ENCODE data around the gene APEX2. TPM values are rescaled to one million over a fixed set of nuclear protein-coding genes. Genes with fewer than 3 reads are reported as not detected.
"Not testable (repeated sequence)": the region's sequence is repeated elsewhere in the genome, so short reads cannot be mapped to it uniquely, and the experiment has no call there.

The APEX2 gene
- total RNA-seq, 1 donor = 7.8 TPM

DNA sequence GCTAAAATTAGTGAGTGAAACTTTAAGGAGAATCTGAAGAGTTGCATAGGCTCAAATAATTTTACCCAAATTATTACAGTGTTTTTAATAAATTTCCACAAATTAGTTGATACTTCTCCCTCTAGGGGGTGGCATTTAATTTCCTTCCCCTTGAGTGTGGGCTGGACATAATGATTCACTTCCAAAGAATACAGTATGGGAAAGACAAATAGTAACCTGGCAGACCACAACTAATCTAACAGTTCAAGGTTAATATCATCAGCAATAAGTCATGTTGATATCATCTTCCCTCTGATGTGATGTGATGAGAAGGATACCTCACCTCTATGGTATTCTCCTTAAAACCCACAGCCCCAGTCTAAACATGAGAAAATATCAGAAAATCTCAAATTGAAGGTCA, 21.7 kb upstream of the APEX2 start:
- DNase-seq (ENCODE audit: low read depth) = no peak

DNA sequence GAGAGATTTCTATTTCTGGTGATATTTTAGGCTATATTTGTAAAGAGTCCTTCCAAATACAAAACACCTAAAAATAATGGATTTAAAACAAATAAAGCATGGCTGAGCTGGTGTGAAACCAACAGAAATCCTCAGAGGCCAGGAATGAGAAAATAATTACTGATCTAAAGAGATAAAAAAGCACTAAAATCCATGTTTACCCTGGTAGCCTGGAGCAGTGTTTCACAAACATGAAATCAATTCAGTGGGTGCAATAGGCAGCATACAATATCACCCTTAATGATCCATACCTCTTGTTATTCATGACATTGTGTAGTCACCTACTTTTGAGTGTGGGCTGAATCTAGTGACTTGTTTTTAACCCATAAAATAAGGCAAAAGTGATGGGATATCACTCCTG, 20.7 kb upstream of the APEX2 start:
- TF ChIP-seq, protein P1, sequence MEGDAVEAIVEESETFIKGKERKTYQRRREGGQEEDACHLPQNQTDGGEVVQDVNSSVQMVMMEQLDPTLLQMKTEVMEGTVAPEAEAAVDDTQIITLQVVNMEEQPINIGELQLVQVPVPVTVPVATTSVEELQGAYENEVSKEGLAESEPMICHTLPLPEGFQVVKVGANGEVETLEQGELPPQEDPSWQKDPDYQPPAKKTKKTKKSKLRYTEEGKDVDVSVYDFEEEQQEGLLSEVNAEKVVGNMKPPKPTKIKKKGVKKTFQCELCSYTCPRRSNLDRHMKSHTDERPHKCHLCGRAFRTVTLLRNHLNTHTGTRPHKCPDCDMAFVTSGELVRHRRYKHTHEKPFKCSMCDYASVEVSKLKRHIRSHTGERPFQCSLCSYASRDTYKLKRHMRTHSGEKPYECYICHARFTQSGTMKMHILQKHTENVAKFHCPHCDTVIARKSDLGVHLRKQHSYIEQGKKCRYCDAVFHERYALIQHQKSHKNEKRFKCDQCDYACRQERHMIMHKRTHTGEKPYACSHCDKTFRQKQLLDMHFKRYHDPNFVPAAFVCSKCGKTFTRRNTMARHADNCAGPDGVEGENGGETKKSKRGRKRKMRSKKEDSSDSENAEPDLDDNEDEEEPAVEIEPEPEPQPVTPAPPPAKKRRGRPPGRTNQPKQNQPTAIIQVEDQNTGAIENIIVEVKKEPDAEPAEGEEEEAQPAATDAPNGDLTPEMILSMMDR (IDR thresholded peaks at IDR 0.05; ENCODE audit: insufficient read depth, low read depth, low read length) = no peak
- H3K4me3 ChIP-seq (ENCODE audit: low read depth, low read length) = no peak overlapping the region
- no peak for DNase-seq (ENCODE audit: low read depth)

More for the DNA sequence above, 21.7 kb upstream of the APEX2 start:
- TF ChIP-seq, protein P1 (IDR thresholded peaks at IDR 0.05; ENCODE audit: insufficient read depth, low read depth, low read length) = no peak
- no peak overlapping the region for H3K4me3 ChIP-seq (ENCODE audit: low read depth, low read length)

DNA sequence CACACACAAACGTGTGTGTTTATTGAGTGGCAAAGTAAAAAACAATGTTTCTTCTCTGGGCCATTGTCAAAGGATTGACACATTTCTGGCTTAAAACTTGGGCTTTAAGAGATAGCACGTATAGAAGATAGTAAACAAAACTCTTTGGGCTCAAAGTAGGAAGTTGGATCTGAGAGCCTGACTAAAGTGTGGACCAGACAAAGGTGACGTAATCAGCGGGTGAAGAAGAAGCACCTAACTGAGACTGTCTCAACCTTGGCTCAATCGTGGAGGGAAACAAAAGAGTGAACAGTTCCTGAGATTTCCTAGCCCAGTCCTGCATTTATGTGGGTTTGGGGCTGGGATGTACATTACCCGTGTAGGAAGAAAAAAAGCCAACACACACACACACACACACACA, 19.8 kb upstream of the APEX2 start:
- TF ChIP-seq, protein P1 (IDR thresholded peaks at IDR 0.05; ENCODE audit: insufficient read depth, low read depth, low read length) = no peak
- H3K4me3 ChIP-seq (ENCODE audit: low read depth, low read length) = no peak overlapping the region
- no peak for DNase-seq (ENCODE audit: low read depth)

DNA sequence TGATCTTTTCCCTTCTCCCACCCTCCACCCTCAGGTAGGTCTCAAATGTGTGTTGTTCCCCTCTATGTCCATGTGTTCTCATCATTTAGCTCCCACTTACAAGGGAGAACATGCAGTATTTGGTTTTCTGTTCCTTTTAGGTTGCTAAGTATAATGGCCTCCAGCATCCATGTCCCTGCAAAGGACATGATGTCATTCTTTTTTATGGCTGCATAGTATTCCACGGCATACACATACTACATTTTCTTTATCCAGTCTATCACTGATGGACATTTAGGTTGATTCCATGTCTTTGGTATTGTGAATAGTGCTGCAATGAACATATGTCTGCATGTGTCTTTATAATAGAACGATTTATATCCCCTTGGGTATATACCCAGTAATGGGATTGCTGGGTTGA, 16.9 kb upstream of the APEX2 start:
- DNase-seq (ENCODE audit: low read depth); H3K4me3 ChIP-seq (ENCODE audit: low read depth, low read length): not testable (repeated sequence)

DNA sequence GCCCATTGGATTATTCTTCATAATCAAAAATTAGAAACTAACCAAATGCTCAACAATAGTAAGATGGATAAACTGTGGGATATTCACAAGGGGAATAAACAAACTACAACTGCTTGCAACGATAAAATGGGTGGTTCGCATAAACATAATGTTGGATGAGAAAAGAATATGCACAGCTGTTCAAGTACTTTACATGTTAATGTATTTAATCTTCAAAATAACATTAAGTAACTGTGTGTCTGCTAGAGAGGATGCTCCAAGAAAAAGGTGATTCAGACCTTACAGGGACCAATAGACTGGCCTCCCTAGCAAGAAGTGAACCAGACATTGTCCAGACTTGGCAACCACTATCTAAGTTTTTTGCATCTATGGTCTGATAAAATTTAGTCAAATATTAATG, 8.5 kb upstream of the APEX2 start:
- no peak overlapping the region for H3K4me3 ChIP-seq (ENCODE audit: low read depth, low read length)
- TF ChIP-seq, protein P1 (IDR thresholded peaks at IDR 0.05; ENCODE audit: insufficient read depth, low read depth, low read length) = no peak

DNA sequence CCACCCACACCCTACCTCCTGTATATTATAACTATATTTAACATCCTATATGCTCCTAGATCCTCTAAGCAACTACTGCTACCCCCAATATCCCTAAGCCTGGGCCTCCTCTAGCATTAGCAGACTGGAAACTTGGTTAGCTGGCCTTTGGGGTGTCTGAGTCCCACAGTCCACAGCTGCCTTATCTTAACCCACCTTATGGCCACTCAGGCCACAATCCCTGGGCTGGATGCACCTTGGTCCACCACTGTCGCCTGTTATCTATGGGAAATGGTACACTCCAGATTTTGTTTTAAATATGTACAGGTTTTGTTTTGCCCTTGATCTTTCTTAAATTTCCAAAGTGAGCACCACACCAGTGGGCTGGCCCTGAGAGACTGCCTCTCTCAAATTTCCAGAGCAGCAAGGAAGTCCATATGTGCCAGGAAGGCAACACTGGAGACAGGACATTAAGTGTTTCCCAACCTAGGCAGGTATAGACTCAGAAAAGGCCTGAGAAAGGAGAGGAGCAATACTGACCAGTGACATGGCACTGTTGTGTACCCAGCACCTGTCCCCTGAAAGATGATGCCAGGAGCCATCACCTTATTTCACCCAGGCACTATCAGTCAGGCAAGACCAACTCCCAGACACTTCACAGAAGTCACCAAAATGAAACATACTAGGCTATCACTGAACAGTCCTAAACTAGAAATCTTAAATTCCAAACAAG, 7.1 kb upstream of the APEX2 start:
- no peak overlapping the region for H3K4me3 ChIP-seq (ENCODE audit: low read depth, low read length)
- TF ChIP-seq, protein P1 (IDR thresholded peaks at IDR 0.05; ENCODE audit: insufficient read depth, low read depth, low read length) = no peak
- no peak for DNase-seq (ENCODE audit: low read depth)

More for the DNA sequence above, 8.5 kb upstream of the APEX2 start:
- DNase-seq (ENCODE audit: low read depth) = no peak

DNA sequence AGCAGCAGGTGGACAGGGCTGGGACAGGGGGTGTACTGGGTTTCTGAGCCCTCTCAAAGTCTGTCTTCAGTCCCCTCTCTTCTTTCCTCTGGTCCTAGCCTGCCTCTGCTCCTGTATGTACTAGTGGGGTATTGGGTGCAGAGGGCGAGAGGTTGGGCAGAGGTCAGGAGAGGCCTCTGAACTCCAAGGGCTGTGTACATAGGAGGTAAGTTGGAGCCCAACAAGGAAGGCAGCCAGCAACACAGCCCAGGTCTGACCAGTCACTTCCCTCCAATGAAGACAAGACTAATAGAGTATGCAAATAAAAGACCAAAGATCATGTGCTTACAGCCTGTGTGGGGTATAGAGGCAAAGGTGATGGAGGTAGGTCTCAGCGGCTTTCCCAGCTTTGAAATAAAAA, 6.1 kb upstream of the APEX2 start, which contains the start of gene PFKFB1:
TSS of gene PFKFB1 (minus strand) at position 90 of the 400 bp plus-strand sequence. CDS start 181 bp downstream, outside the sequence.
- DNase-seq (ENCODE audit: low read depth) = no peak
- H3K4me3 ChIP-seq (ENCODE audit: low read depth, low read length) = no peak within 1 kb of the TSS
- TF ChIP-seq, protein P1 (IDR thresholded peaks at IDR 0.05; ENCODE audit: insufficient read depth, low read depth, low read length) = no peak
